ENCODE data around the gene ZNF385B.
A peak's percentile ranks its signal among the peaks of the same experiment; 100 is the strongest.
"Not testable (repeated sequence)": the region's sequence is repeated elsewhere in the genome, so short reads cannot be mapped to it uniquely, and the experiment has no call there.

Gene ZNF385B

DNA sequence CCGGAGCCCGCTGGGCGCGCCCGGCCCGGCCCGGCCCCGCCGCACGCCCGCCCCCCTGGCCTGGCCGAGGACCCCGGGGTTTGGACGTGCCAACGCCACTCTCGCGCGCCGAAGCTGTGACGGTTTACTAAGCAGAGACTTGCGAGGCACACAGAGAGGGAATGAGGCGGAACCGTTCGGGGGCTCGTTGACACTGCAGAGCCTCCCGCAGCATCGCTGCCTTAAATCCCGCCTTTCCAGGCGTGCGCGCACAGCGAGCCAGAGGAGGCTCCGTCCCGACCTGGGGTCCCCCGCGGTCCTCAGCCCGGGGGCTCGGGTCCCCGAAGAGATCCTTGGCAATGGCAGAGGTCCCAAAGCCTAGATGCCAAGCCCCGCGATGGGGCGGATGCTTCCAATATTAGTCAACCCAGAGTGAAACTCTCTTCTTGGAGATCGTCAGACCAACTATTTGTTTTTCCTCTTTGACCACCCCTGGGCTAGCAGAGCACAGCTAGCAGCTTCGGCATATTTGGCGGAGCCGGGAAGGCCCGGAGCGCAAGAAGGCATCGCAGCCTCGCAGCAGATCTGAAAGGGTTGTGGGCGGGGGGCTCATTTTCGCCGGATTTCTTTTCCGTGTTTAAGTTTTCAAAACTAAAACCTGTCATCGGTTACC lies at the start of gene ZNF385B:
TSS of gene ZNF385B (minus strand) at position 197 of the 652 bp plus-strand sequence.
- H3K4me3 ChIP-seq (ENCODE audit: low read length) = peak within 1 kb of the TSS; percentile 68
- H3K4me1 ChIP-seq (ENCODE audit: control insufficient read depth, insufficient read depth, low read length) = no peaks in the 10 kb centered on the region
- peak within 1 kb of the TSS; percentile 55 for H3K27ac ChIP-seq (ENCODE audit: low read depth, low read length)
- no peaks in the 10 kb centered on the region for H3K27me3 ChIP-seq (ENCODE audit: control insufficient read depth, insufficient read depth, low read length)
- H3K9ac ChIP-seq (ENCODE audit: low read length) = no peak within 1 kb of the TSS
- H3K36me3 ChIP-seq (ENCODE audit: control insufficient read depth, insufficient read depth, low read length) = no peaks in the 10 kb centered on the region

DNA sequence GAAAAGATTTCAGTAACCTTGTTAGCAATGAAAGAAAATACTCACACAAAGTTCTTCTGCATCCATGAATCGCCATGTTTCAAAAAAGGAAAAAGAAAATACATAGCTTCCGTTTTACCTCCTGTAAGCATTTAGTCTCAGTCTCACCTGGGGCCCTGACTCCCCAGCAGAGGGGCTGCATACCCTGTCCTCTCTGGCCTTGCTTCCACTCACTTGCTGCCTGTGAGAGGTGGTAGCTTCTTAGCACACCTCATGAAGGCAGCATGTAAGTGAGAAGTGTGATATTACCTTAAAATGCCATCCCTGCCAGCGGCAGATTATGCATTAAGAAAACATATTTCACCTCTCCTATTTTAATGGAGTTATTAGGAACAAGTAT lies 49.3 kb upstream of the ZNF385B start:
- no peaks in the 10 kb centered on the region for H3K36me3 ChIP-seq (ENCODE audit: control insufficient read depth, insufficient read depth, low read length)
- H3K27me3 ChIP-seq (ENCODE audit: control insufficient read depth, insufficient read depth, low read length) = no peaks in the 10 kb centered on the region
- no peak overlapping the region for H3K9ac ChIP-seq (ENCODE audit: low read length)
- H3K4me1 ChIP-seq (ENCODE audit: control insufficient read depth, insufficient read depth, low read length) = no peaks in the 10 kb centered on the region
- H3K27ac ChIP-seq (ENCODE audit: low read depth, low read length) = no peak overlapping the region
- no peak overlapping the region for H3K4me3 ChIP-seq (ENCODE audit: low read length)

DNA sequence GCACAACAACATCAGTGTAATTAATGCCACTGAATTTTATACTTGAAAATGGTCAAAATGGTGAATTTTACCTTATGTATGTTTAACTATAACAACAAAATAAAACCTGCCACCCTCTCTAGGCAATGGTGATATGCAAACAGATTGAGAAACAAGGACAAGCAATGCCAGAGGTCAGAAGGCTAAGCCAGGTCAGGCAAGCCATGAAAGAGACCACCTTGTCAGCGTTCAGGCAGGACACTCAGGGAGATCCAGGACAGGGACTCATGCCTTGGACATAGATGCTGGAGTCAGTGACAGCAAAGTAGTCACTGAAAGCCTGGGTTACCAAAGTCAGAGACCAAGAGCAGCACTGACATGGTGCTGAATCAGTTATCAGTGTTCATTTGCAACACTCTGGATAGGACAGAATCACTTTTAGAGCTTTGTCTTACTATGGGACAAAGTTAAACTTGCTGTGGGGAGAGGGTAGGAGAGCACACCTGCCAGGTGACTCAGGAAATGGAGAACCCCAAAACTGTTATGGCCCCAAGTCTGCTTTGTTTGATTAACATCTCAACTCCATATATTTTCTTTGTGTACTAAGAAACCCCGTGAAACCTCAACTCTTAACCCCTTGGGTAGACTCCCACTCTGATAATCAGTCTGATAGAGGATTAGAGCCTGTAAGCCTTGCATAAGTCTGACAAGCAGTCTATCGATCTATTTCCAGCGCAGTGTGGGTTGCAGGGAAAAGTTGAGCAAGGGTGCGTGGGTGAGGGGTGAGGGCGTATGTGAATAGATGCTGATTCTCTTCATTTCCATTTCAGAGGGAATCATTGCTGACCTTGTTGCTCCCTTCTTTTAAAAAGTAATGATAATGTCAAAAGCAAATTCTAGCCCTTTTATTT lies 48.7 kb upstream of the ZNF385B start:
- Histone ChIP-seq H3K27ac (ENCODE audit: low read depth, low read length) (no peak overlapping the region), H3K9ac (ENCODE audit: low read length) (no peak overlapping the region), H3K4me3 (ENCODE audit: low read length) (no peak overlapping the region), H3K27me3 (ENCODE audit: control insufficient read depth, insufficient read depth, low read length) (no peaks in the 10 kb centered on the region), H3K36me3 (ENCODE audit: control insufficient read depth, insufficient read depth, low read length) (no peaks in the 10 kb centered on the region), H3K4me1 (ENCODE audit: control insufficient read depth, insufficient read depth, low read length) (no peaks in the 10 kb centered on the region)

DNA sequence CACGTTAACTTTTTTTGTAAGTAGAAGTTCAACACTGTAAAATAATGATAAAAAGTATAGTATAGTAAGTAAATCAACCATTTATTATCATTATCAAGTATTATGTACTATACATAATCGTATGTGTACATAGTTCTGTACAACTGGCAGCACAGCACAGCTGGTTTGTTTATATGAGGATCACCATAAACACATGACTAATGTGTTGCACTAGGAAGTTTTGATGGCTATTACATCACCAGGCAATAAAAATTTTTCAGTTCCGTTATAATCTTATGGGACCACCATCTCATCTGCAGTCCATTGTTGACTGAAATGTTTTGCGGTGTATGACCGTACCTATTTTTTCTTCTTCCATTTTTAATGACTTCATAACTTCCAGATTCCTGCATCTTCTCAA lies 39.2 kb upstream of the ZNF385B start:
- no peaks in the 10 kb centered on the region for H3K27me3 ChIP-seq (ENCODE audit: control insufficient read depth, insufficient read depth, low read length)
- no peaks in the 10 kb centered on the region for H3K36me3 ChIP-seq (ENCODE audit: control insufficient read depth, insufficient read depth, low read length)

DNA sequence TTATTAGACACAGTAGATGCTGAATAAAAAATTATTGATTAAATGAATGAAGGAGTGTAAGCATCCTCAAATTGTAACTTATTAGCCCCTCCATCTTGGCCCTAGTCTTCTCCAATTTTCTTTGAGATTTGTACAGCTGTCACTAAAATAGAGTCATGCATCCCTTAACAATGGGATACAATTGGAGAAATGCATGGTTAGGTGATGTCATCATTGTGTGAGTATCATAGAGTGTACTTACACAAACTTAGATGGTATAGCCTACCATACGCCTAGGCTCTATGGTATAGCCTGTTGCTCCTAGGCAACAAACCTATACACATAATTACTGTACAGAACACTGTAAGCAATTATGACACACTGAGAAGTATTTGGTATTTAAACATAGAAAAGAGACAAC lies 38.3 kb upstream of the ZNF385B start:
- no peak overlapping the region for H3K9ac ChIP-seq (ENCODE audit: low read length)
- no peaks in the 10 kb centered on the region for H3K27me3 ChIP-seq (ENCODE audit: control insufficient read depth, insufficient read depth, low read length)
- no peaks in the 10 kb centered on the region for H3K4me1 ChIP-seq (ENCODE audit: control insufficient read depth, insufficient read depth, low read length)
- H3K36me3 ChIP-seq (ENCODE audit: control insufficient read depth, insufficient read depth, low read length) = no peaks in the 10 kb centered on the region
- H3K27ac ChIP-seq (ENCODE audit: low read depth, low read length) = no peak overlapping the region
- H3K4me3 ChIP-seq (ENCODE audit: low read length) = no peak overlapping the region

More for the DNA sequence above, 39.2 kb upstream of the ZNF385B start:
- Histone ChIP-seq H3K9ac (ENCODE audit: low read length) (no peak overlapping the region), H3K4me3 (ENCODE audit: low read length) (no peak overlapping the region), H3K4me1 (ENCODE audit: control insufficient read depth, insufficient read depth, low read length) (no peaks in the 10 kb centered on the region), H3K27ac (ENCODE audit: low read depth, low read length) (no peak overlapping the region)

DNA sequence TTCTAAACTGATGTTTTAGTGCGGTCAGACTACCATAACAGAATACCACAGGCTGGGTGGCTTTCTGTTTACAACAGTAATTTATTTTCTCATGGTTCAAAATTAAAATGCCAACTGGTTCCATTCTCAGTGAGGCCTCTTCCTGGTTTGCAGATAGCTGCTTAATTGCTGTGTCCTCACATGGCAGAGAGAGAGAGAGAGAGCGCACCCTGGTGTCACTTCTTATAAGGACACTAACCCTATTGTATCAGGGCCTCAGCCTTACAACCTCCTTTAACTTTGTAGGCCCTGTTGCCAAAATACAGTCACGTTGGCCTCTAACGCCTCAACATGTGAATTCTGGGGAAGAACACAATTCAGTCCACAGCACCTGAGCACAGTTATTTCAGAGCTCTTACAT lies 37.5 kb upstream of the ZNF385B start:
- H3K9ac ChIP-seq (ENCODE audit: low read length) = no peak overlapping the region
- no peak overlapping the region for H3K4me3 ChIP-seq (ENCODE audit: low read length)
- no peak overlapping the region for H3K27ac ChIP-seq (ENCODE audit: low read depth, low read length)
- H3K27me3 ChIP-seq (ENCODE audit: control insufficient read depth, insufficient read depth, low read length) = no peaks in the 10 kb centered on the region
- H3K4me1 ChIP-seq (ENCODE audit: control insufficient read depth, insufficient read depth, low read length) = no peaks in the 10 kb centered on the region
- no peaks in the 10 kb centered on the region for H3K36me3 ChIP-seq (ENCODE audit: control insufficient read depth, insufficient read depth, low read length)

DNA sequence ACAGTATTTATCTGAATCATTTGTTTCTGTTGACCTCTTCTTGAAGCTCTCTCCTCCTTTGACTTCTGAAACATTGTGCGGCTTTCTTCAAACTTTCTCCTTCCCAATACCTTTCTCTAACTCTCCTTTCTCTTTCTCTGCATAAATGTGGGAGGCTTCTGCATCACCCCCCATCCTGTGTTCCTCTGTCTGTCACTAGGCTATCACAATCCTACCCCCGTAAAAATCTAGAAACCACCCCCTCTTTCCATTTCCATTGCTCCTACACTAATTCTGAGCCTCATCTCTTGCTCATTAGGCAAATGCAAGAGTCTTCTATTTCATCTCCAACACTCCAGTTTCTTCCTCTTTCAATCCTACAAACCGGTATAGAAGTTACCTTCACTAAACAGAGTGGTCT lies 32.2 kb upstream of the ZNF385B start:
- Histone ChIP-seq H3K4me3 (ENCODE audit: low read length) (no peak overlapping the region), H3K27ac (ENCODE audit: low read depth, low read length) (no peak overlapping the region), H3K27me3 (ENCODE audit: control insufficient read depth, insufficient read depth, low read length) (no peaks in the 10 kb centered on the region), H3K36me3 (ENCODE audit: control insufficient read depth, insufficient read depth, low read length) (no peaks in the 10 kb centered on the region), H3K9ac (ENCODE audit: low read length) (no peak overlapping the region), H3K4me1 (ENCODE audit: control insufficient read depth, insufficient read depth, low read length) (no peaks in the 10 kb centered on the region)

DNA sequence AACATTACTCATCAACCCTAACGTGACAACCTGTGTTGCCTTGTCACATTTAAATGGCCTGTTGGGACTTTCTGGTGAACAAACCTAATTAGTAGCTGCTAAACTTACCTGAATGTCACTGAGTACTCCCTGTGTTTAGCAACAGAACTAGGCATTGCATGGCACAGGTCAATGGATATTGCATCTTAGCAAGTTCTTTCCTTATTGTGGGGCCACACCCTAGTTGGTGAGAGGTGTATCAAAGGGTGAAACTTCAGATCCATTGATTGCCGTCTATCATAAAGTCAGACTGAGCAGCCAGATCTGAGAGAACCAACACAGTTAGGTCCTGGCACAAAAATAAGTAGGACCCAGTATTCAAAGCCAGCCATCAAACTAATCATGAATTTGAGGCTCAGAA lies 29.8 kb upstream of the ZNF385B start:
- no peak overlapping the region for H3K4me3 ChIP-seq (ENCODE audit: low read length)
- H3K9ac ChIP-seq (ENCODE audit: low read length) = no peak overlapping the region
- H3K4me1 ChIP-seq (ENCODE audit: control insufficient read depth, insufficient read depth, low read length) = no peaks in the 10 kb centered on the region
- no peaks in the 10 kb centered on the region for H3K36me3 ChIP-seq (ENCODE audit: control insufficient read depth, insufficient read depth, low read length)
- no peak overlapping the region for H3K27ac ChIP-seq (ENCODE audit: low read depth, low read length)
- H3K27me3 ChIP-seq (ENCODE audit: control insufficient read depth, insufficient read depth, low read length) = no peaks in the 10 kb centered on the region

DNA sequence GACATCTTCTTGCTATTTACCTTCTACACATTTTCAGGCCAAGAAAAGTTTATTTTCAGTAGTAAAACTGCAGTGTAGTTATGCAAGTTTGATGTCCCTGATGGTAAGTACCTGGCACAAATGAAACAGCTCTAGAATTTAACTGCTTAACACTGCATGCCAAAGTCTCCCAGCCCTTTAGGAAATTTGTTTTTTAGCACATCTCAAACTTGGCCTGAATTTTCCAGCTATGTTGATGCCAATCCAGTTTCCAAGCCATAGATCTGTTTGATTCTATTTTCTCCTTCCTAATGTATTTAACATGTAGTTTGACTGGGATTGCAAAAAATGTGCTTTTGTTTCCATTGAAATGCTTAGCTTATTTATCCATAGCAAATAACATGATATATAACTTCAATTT lies 29.3 kb upstream of the ZNF385B start:
- H3K4me1 ChIP-seq (ENCODE audit: control insufficient read depth, insufficient read depth, low read length) = no peaks in the 10 kb centered on the region
- no peaks in the 10 kb centered on the region for H3K27me3 ChIP-seq (ENCODE audit: control insufficient read depth, insufficient read depth, low read length)
- H3K27ac ChIP-seq (ENCODE audit: low read depth, low read length) = no peak overlapping the region
- no peak overlapping the region for H3K9ac ChIP-seq (ENCODE audit: low read length)
- no peak overlapping the region for H3K4me3 ChIP-seq (ENCODE audit: low read length)
- H3K36me3 ChIP-seq (ENCODE audit: control insufficient read depth, insufficient read depth, low read length) = no peaks in the 10 kb centered on the region

DNA sequence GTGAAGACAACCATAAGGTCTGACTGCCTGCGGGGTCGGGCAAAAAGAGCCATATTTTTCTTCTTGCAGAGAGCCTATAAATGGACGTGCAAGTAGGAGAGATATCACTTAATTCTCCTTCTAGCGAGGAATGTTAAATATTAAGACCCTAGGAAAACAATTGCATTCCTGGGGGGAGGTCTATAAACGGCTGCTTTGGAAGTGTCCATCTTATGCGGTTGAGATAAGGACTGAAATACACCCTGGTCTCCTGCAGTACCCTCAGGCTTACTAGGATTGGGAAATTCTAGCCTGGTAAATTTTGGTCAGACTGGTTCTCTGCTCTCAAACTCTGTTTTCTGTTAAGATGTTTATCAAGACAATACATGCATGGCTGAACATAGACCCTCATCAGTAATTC lies 27.2 kb upstream of the ZNF385B start:
- not testable (repeated sequence) for H3K27me3 ChIP-seq (ENCODE audit: control insufficient read depth, insufficient read depth, low read length); H3K9ac ChIP-seq (ENCODE audit: low read length); H3K27ac ChIP-seq (ENCODE audit: low read depth, low read length); H3K36me3 ChIP-seq (ENCODE audit: control insufficient read depth, insufficient read depth, low read length); H3K4me3 ChIP-seq (ENCODE audit: low read length); H3K4me1 ChIP-seq (ENCODE audit: control insufficient read depth, insufficient read depth, low read length)

DNA sequence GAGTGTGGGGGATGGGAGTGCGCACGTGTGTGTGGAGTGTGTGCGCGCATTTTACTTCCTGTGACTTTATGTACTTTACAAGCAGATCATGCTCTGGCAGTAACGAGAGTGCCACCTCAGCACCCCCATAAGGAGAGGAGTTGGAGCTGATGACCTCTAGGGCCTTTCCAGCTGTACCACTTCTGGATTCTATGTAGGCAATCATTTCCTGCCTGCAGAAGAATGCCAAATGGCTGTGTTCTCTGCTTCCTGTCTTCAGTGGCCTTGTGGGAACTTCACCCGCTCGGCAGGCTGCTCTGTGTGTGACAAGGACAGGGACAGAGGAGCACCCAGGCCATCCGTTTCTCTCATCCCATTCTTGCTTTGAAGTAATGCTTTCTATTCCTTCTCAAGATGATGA lies 22.8 kb upstream of the ZNF385B start:
- H3K27ac ChIP-seq (ENCODE audit: low read depth, low read length) = no peak overlapping the region
- no peak overlapping the region for H3K4me3 ChIP-seq (ENCODE audit: low read length)

DNA sequence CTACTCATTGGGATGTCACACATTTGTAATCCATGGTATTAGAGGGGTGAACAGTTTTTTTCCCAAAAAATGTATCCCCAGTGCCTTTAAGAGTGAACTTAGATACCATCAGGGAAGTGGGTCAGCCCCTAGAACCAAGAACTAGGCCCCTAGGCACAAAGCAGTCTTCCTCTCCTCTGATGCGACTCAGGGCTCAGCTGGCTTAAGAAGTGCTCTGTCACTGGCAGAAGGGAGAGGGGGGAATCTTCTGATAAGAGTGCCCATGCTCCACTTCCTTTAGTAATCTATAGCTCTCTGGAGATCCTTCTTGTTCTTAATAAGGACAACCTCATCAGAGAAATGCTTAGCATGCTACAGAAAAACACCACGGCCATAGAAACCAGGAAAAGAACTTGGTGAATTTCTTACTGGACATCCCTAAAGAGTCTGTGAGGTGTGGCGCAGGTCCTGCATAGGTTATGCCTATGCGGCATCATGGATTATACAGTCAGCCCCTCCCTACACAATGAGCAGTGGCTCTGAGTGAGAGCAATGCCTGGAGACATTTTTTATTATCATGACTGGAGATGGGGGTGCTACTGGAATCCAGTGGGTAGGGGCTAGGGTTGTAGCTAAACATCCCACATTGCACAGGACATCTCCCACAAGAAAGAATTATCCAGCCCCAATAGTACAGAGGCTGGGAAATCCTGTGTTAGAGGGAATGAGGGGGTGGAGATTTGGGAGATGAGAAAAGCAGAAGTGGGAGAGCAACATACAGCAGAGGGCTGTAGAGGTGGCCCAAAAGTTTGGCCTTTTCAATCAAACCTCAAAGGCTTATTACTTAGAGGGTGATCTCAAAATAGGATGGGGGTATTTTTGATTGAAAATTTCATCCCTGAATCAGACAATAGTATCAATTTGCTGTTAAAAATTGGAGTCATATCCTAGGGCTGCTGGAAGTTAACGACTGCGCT lies 21.7 kb upstream of the ZNF385B start:
- Histone ChIP-seq H3K9ac (ENCODE audit: low read length) (no peak overlapping the region), H3K36me3 (ENCODE audit: control insufficient read depth, insufficient read depth, low read length) (no peaks in the 10 kb centered on the region), H3K27ac (ENCODE audit: low read depth, low read length) (no peak overlapping the region), H3K4me3 (ENCODE audit: low read length) (no peak overlapping the region), H3K4me1 (ENCODE audit: control insufficient read depth, insufficient read depth, low read length) (no peaks in the 10 kb centered on the region), H3K27me3 (ENCODE audit: control insufficient read depth, insufficient read depth, low read length) (no peaks in the 10 kb centered on the region)

More for the DNA sequence above, 22.8 kb upstream of the ZNF385B start:
- Histone ChIP-seq H3K36me3 (ENCODE audit: control insufficient read depth, insufficient read depth, low read length) (no peaks in the 10 kb centered on the region), H3K9ac (ENCODE audit: low read length) (no peak overlapping the region), H3K4me1 (ENCODE audit: control insufficient read depth, insufficient read depth, low read length) (no peaks in the 10 kb centered on the region), H3K27me3 (ENCODE audit: control insufficient read depth, insufficient read depth, low read length) (no peaks in the 10 kb centered on the region)
